HG02981 (cell line): ENCODE results near the gene SGO1.

Experiments used
- ATAC-seq: cut with Tn5 transposase; IDR thresholded peaks from one replicate; pipeline ENCODE4 v1.9.1; 2021; ENCODE audit warnings: mild to moderate bottlenecking, moderate library complexity; ENCODE audit not compliant: unreplicated experiment

SGO1 gene

DNA sequence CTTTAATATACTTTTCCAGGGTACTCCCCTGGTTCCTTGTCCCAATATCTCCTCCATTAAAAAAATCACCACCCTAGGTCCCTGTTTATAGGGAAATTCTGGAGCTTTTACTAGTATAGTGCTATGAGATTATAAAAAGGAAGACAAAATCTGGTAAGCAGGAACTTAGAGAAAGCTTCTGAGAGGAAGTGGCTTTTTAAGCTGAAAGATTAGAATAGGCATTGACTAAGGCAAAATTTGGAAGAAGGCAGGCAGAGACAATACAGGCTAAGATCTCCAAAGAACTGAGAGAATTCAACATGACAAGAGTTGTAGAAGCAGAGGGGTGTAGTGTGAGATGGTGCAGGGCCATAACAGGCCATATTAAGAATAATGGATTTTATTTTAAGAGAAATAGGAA lies 25.8 kb downstream of the SGO1 start:
- no peak for ATAC-seq

DNA sequence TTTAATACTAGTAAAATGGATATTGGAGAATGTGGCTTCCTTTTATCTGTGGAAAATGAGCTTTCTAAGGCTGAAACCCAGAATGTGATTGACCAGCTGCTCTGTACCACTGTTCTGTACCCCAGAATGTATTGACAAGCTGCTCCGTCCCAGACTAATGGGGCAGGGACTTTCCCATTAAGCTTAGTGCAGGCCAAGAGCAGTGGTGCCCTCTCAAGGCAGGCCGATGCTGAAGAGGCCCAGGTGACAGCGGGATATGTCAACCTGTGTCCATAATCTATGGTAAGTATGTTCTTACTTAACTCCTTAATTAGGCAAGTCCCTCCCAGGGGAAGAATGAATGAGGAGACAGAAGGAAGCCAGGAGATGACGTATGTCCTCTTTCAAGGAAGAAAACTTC lies 31.1 kb downstream of the SGO1 start:
- ATAC-seq = no peak

DNA sequence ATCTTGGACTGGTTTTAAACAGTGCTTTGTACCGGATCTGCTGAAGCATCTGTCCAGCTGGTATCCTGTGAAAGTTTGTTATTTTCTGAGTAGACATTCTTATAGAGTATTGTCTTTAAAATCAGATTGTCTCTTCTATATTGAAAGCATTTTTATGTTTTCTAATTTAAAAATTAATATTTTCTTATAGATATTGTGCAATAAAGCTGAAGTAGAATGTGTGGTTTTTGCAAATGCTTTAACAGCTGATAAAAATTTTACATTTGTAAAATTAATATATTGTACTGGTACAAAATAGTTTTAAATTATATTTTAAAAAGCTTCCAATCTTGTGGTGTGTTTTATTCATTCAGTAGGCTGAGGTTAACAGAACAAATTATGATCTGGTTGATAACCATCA lies 31.9 kb downstream of the SGO1 start:
- no peak for ATAC-seq

- ATAC-seq = no peak
These were observed 37.5 kb downstream of the SGO1 start for GRCh38 chr3:20148466-20148865.

- ATAC-seq = no peak
These were observed 38.6 kb downstream of the SGO1 start for GRCh38 chr3:20147361-20147760.

GRCh38 chr3:20146301-20146700 lies 39.7 kb downstream of the SGO1 start:
- no peak for ATAC-seq

DNA sequence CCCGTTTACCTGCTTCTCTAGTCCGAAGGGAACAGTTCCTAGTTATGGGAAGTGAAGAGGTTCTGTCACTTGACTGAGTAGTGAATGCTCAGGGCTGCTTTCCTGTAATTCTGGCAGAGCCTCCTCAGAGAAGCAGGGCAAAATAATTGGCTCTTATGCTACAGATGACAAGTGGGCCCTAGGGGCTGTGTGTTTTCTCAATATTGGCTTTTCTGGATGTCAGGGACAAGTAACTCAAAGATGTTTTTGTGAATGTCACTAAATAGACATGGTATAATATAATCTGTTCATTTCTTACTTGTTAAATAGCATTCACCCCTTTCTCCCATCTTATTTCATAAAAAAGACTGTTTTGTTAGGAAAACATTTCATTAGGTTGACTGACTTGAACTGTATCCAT lies 40.1 kb downstream of the SGO1 start:
- ATAC-seq = no peak

DNA sequence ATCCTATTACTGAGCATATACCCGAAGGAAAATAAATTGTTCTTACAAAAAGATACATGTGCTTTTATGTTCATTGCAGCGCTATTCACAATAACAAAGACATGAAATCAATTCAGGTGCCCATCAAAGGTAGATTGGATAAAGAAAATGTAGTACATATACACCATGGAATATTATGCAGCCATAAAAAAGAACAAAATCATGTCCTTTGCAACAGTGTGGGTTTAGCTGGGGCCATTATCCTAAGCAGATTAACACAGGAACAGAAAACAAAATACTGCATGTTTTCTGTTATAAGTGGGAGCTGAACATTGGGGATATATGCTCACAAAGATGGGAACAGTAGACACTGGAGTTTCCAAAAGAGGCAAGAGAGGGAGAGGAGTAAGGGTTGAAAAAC lies 42.5 kb downstream of the SGO1 start:
- ATAC-seq = no peak

- ATAC-seq = no peak
These were observed 43.5 kb downstream of the SGO1 start for GRCh38 chr3:20142517-20142916.

- no peak for ATAC-seq
These were observed 44.2 kb downstream of the SGO1 start for GRCh38 chr3:20141851-20142250.

DNA sequence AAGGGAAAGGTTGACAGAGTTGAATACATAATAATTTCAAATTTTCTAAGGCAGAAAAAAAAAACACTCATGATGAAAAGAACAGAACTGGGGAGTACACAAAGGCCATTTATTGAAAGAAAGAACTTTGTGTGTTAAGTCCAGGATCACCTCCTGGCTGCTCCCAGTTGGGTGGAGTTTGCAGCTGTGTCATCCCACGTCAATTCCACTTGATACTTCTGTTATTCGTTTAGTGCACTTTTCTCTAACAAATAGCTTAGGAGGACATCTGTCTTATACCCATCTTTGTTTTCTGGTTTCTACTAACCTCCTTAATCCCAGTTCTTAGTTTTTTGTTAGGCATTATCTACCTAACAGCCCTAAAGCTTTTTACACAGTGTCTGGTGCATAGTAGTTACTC lies 44.7 kb downstream of the SGO1 start:
- no peak for ATAC-seq

- ATAC-seq = no peak
These were observed 45.1 kb downstream of the SGO1 start for GRCh38 chr3:20140881-20141280.

- ATAC-seq = no peak
These were observed 48.4 kb downstream of the SGO1 start for GRCh38 chr3:20137647-20138046.

DNA sequence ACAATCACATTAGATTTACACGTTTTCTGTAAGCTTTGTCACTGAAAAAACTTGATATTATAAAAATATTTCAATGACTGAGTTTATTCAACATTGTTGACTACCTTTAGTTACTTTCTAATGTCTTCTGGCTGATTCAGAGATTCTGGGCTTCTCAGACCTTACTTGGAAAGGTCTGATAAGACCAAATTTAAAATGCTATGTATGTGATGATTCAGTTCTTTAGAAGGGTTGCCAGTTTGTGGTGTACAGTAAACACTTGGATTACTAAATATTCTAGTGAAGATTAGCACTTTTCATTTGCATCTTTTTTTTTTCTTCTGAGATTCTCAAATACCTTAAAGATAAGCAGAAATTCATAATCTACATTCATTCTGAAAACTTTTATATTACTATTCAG lies 49.8 kb downstream of the SGO1 start:
- ATAC-seq = no peak

GRCh38 chr3:20130106-20130505 lies 55.9 kb downstream of the SGO1 start:
- ATAC-seq = no peak

DNA sequence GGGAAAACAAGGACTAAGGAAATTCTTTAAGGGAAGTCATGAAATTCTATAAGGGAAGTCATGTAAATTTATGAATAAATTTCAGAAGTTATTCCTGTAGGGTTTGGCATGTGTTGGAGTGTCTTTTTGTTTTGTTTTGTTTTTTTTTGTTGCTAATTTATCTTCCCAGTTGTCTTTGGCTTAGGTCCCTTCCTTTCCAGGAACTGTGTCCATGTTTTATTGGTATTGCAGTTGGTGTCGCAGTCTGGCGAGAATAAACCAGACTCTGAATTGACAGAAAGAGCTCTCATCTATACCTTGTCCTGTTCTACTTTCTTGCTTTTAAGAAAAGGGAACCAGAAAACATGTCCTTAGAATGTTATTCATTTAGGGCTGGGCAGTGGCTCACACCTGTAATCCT lies 57.6 kb downstream of the SGO1 start:
- ATAC-seq = no peak

- peak; percentile 100 for ATAC-seq
These were observed 60.1 kb downstream of the SGO1 start for GRCh38 chr3:20125897-20126296.

GRCh38 chr3:20125289-20125688 lies 60.7 kb downstream of the SGO1 start:
- ATAC-seq = no peak

DNA sequence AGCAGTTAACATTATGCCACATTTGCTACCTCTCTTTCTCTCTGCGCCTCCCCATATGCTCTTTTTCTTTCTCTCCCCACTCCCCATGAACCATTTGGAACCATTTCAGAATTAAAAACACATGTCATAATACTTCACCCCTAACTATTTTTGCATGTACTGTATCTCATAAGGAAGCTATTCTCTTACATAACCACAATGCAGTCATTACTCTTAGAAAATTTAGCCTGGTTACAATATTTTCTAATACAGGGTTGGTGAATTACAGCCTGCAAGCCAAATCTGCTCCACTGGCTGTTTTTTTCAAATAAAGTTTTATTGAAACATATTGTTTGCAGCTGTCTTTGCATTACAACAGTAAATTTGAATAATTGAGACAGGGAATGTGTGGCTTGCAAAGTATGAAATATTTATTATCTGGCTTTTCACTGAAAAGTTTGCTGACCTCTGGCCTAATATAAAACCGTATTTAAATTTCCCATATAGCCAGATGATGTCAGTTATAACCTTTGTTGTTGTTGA lies 62.8 kb downstream of the SGO1 start:
- no peak for ATAC-seq

DNA sequence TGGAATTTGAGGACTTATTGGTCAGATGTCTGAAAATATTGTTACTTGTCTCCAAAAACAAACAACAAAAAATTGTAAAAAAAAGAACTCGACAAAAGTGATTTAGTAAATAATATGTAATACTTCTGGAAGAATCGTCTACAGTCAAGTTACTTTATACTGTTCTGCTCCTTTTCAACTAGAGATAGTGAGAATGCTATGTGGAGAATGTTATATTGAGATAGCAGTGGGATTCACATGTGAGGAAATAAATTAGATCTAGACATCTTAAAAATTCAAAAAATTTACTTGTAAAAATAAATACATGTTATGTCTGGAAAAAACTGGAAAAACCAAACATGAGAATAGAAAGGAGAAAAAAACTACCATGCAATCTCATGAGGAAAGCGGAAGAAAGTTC lies 64.9 kb downstream of the SGO1 start:
- no peak for ATAC-seq
